HG03097 (cell line): Measurements from ENCODE around the gene KIF1A.
"Not testable (repeated sequence)": the region's sequence is repeated elsewhere in the genome, so short reads cannot be mapped to it uniquely, and the experiment has no call there.

Source experiments
- ATAC-seq: cut with Tn5 transposase; IDR thresholded peaks from one replicate; pipeline ENCODE4 v1.9.1; 2021; ENCODE audit not compliant: unreplicated experiment, low FRiP score

KIF1A gene

DNA sequence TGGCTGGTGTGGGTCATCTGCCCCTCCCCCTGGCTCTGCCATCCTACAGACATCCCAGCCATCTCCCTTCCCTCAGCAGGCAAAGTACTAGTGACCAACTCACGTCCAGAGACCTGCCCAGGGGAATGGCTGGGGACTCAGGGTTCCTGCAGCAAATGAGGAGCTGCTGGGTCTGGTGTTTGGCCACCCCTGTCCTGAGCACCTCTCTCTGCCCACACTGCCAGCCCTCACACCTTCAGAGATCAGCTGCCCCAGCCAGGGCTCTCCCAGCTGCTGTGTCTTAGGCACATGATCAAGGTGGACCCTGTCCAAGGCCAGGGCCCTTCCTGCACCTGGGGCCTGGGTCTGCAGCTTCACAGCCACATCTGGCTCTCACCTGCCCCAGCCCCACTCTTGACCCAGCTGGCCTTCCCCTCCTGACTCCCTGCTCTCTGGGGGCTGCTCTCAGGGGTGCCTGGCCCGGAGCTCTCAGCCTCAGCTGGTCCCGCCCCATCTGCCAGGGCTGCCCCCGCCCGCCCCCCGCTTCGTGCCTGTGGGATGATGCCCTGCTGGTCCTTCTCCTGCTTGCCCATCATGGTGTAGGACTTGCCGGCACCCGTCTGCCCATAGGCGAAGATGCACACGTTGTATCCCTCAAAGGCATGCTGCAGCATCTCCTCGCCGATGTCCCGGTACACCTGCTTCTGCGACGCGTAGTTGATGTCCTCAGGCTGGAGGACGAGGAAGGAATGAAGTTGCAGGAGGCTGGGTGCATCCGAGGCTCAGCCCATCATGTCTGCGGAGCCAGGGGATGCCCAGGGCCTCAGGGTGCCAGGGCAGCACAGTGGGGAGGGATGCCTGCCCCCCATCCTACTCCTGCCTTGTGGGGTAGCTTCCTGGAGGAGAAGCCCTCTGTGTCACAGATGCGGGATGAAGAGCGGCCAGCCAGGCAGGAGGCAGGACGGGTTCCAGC, 32.2 kb downstream of the KIF1A start:
- ATAC-seq: no peak

DNA sequence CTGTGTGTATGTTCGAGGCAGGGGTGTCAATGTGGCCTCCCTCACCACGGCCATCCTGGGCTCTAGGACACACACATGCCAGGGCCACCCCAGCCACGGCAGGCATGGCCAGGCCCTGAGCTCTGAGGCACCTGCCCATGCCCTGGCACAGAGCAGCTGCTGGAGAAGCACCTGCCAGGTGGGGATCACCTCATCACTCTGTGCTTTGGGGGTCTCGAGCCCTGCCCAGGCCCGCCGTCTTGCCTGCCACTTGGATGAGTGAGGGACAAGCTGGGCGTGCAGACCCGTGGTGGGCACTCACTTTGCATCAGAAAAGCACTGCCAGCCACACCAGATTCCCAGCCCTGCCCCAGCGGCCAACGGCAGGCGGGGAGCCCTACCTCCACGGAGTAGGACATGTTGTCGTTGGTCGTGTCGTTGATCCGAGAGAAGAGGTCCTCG, 33.1 kb downstream of the KIF1A start:
- ATAC-seq: no peak

DNA sequence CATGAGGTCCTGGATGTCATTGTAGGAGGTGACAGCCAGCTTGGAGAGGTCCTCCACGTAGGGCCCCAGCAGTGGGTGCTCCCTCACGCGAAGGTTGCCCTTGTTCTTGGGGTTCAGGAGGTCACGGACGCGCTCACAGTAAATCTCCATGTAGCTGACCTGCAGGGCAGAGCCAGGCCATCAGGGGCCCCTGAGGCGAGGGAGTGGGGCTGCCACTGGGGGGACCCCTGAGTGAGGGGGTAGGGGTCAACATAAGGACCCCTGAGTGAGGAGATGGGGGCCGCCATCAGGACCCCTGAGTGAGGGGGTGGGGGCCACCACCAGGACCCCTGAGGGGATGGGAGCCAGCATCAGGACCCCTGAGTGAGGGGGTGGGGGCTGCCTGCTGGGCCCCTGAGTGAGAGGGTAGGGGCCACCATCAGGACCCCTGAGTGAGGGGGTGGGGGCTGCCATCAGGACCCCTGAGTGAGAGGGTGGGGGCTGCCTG, 33.6 kb downstream of the KIF1A start:
- ATAC-seq: no peak

DNA sequence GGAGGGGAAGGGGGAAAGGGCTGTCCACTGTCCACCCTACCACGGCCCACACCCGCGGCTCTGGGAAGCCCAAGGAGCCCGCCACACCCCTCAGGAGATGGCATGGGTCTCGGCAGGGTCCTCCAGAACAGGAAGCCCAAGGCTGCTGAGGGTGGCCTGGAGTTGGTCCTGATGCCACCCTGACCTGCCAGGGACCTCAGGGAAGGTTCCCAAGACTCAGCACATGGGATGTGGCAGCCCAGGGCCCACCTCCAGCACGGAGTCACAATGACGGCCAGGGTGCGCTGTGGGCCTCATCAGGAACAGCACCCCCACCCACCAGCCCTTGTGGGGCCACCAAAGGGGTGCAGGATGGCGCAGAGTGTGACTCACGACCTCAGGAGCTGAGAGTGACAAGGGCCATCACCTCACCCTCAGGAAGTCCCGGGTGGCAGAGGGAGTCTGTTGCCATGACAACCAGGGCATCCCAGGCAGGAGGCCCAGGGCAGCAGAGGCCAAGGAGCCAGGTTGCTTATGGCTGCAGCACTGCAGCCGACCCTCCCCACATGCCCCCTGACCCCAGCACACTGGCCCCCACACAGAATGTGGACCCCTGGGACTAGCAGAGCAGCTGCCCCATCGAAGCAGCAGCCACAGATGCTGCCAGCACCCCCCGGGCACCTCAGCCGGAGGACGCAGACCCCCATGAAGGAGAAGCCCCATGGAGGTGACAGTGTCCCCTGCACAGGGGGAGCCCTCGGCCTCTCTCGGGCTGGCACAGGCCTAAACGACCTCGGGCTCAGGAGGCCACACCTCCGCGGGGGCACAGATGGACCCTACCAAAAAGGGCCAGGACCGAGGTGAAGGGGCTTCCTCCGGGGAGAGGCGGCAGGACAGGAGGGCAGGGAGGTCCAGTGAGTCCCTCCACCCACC, 34.3 kb downstream of the KIF1A start:
- no peak for ATAC-seq

DNA sequence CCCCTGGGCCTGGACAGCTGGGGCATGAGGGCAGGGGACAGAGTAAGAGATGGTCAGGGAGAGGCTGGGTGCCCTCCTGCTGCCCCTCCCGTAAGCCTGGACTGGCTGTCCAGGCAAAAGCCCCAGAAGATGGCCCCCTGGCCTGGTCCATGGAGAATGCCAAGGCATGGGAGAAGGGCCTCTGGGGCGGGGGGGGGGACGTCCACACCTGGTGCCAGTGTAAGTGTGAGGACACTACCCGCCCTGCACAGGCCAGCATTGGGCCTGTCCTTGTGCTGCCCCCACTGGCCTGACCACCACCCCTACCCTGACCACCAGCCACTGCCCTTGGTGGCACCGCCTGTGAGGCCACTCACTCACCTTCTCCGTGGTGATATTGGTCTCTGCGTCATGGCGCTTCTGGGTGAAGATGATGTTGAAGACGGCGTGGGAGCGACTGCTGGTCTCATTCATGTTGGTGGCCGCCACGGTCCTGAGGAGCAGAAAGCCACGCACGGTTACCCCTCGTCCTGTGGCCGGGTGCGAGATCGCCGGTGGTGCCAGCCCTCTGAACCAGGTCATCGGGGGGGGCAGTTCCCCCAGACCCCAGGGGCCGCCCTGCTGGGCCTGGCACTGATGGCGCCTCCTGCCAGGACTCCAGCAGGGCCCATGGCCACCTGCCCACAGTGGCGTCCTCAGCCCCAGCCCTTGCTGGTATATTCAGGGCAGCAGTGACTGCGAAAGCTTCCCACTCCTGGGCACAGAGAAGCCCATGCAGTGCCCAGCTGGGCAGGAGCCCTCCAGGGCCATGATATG, 35.2 kb downstream of the KIF1A start:
- ATAC-seq: no peak

DNA sequence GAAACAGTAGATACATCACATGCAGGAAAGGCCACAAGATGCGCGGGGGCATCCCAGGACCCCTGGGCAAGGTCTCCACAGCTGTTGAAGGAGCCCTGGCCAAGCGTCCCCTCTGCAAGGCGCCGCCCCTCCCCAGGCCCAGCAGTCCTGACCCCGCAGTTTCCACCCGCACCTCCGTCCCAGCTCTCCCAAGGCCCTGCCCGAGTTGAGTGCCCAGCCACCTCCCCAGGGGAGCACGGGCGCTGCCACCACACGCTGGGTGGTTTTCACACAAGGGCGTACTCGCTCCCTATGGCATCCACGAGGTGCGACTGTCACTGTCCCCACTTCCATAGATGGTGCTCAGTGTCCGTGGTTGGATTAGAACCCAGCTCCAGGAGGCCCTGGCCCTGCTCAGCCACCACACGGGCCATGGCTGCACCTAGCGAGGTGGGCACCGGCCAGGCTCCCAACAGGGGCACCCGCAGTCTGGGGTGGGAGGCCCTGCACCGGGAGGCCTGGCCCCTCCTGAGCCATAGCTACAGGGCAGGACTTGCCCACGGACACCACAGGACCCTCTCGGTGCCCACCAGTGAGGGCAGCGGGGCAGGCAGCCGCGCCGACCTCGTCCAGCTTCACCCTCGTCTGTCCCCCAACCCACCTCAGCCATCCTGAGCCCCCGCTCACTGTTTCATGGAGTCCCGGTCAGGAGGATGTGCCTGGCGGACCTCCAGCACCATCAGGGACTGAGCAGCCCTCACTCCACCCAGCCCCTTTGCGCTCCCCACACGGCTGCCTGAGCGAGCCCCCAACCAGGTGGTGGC, 36.0 kb downstream of the KIF1A start:
- ATAC-seq: no peak

DNA sequence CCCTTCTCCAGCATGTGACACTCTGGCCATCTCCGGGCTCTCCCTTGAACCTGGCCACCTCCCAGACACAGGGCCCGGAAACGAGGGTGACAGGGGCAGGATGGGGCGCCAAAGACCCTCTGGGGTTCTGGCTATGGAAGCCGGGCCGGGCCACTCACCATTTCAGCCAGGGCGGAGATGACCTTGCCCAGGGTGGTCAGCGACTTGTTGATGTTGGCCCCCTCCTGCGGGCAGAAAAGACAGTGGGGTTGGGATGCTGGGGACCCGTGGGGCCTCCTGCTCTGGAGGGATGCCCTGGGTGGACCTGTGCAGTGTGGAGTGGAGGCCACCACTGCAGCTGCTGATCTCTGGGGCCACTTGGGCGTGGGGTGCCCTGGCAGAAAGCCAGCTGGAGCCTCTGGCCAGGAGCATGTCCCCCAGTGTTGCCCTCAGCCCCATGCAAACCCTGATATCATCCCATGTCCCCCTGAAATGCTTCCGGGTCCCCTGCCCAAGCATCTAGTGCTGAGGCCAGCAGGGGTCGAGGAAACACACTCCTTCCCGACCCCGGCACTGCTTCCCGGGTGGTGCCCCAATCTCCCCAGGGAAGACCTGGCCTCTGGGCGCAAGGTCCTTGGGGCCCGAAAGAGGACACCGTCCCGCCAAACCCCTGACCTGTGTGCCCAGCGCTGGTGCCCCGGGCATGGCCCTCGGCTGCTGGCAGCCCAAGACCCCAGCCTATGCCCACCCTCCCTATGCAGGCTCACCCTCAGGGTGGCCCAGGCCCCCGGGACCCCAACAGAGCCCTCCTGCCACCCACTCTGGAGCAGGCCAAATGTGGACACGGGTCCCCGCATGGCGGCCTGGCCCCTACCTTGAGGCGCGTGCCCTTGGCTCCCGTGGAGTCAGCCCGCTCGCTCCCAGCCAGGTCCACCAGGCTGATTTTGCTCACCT, 36.9 kb downstream of the KIF1A start:
- ATAC-seq: no peak

DNA sequence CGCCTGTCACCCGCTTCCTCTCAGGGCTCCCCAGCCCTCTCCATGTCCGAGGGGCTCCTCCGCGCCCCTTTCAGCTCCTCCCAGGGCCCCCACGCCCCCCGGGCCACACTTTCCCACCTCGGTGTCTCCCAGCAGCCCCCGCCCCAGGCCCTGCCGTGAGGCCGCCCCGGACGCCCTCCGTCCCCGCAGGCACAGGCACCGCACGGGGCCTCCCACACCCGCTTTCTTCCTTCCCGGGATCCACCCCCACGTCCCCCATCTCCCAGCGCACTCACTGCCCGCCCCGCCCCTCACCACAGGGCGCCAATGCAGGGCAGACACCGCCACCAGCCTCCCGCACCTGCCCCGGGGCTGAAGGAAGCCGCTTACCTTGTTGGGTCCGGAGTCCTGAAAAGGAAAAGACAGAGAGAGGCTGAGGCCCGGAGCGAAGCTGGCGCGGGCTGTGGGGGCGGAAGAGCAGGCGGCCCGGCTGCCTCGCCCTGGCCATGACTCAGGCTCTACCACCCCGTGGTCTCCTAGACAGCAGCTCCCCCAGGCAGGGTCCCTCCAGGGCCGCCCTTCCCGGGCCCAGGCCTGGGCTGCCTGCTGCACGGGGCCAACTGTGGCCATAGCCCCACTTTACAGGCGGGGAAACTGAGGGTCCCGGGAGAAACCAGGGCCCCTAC, 37.7 kb downstream of the KIF1A start:
- ATAC-seq: no peak

DNA sequence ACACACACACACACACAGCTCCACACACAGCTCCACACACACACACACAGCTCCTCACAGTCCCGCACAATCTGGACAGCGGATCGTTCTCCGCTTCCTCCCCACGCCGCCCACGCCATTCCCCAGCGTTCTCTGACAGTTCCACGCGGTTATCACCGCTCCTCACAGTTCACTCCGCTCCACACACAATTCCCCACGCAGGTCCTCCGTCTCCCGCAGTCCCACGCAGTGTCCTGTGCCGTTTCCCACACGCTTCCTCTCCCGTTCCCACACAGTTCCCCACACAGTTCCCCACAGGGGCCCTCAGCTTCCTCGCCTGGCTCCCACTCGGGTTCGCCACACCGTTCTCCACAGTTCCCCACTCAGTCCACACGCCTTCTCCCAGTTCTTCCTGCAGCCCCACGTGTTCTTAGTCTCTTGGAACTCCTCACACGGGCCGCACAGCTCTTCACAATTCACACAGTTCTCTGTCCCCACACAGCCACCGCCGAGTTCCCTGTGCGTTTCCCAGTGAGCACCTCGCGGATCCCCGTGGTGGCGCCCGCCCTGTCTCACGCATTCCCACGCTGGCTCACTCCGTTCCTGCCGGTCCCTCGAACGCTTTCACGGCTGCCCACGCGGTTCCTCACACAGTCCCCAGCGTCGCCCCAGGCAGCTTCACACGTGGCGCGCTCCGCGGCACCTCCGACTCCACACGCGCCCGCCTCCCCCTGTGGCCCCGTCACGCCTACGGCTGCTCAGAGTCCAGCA, 38.4 kb downstream of the KIF1A start:
- ATAC-seq: no peak

DNA sequence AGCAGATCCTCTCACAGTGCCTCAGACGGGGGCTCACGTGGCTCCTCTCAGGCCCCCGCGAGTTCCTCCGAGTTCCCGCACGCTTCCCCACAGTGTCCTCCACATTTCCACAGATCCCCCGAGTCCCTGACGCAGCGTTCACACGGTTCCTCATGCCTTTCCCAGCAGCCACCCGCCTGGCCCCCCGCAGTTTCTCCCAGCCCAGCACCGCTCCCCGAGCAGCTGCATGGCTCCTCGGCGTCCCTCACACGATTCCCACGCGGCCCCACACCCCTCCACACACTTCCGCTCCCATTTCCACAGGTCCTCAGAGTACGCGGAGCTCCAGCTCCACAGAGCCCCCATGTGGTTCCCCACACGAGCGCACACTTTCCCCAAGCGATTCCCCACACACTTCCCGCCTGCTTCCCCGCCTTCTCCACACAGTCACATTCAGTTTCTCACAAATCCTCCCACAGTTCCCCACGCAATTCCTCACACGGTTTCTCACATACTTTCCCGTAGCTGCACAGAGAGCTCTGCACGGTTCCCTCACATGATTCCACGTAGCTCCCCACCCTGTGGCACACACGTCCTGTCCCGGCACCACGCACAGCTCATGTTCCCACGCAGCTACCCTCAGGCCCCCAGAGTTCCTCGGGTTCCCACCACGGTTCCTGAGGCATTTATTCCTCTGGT, 39.9 kb downstream of the KIF1A start:
- no peak for ATAC-seq

DNA sequence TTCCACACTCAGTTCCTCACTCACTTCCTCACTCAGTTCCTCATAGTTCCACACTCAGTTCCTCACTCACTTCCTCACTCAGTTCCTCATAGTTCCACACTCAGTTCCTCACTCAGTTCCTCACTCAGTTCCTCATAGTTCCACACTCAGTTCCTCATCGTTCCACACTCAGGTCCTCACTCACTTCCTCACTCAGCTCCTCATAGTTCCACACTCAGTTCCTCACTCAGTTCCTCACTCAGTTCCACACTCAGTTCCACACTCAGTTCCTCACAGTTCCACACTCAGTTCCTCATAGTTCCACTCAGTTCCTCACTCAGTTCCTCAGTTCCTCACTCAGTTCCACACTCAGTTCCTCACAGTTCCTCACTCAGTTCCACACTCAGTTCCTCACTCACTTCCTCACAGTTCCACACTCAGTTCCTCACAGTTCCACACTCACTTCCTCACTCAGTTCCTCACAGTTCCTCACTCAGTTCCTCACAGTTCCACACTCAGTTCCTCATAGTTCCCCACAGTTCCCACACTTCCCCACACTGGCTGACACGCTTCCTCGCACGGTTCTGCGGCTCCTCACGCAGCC, 40.7 kb downstream of the KIF1A start:
- ATAC-seq: not testable (repeated sequence)

DNA sequence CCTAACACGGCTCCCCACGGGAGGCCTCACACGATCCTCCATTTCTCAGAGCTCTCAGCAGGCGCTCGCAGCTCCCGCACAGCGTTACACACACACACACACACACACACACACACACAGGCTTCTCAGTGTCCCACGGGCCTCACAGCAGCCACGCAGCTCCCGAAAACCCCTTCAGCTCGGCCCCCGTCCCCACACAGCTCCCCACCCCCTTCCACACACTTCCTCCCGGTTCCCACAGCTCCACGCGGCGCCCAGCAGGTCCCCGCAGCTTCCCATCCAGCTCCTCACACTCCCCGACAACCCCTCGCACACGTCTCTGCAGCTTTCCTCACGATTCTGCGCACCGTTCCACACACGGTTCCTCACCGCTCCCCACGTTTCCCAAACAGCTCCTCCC, 41.6 kb downstream of the KIF1A start:
- ATAC-seq: no peak

DNA sequence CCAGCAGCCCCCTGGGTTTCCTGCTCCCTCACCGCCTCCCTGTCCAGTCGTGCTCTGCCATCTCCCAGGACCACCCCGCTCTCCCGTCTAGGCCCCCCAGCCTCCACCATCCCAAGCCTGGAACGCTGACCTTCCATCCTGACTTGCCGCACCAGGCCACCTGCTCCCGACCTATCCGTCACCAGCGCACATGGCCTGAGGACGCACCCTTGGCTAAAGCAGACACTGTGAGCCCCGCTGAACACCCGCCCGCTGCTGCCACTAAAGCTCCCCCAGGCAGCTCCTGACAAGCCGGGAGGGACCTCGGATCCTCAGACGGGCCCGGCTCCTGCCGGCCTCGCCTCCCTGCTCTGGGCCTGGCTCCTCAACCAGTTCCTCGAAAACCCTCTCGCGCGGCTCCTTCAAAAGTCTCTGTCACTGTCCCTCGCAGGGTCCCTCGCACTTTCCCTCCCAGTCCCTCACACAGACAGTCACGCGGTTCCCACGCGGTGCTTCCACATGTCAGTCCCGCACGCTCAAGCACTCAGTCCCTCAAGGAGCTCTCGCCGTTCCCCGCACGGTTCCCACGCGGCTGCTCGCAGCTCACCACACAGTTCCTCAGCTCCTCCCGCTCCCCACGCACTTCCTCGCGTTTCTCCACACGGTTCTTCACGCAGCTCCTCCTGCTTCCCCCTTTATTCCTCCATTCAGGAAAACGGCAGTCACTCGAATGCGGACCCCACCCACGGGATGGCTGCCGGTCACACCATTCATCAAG, 42.4 kb downstream of the KIF1A start:
- ATAC-seq: no peak

DNA sequence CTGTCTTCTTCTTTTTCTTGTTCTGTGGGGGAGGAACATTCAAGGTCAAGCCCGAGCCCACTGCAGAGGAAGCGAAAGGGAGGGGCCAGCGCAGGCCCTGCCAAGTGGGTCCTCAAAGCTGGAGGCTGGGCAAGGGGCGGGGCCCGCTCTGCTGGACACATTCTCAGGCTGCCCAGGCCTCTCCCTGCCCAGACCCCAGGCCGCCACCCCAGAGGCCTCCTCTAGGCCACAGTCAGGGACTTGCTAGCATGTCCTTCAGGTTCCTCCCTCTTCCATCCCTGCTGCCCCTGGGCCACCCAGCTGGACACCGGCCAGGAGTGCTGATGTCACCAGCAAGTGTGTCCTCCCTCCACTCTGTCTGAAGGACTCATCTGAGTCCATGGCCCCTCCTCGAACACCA, 44.1 kb downstream of the KIF1A start:
- no peak for ATAC-seq

DNA sequence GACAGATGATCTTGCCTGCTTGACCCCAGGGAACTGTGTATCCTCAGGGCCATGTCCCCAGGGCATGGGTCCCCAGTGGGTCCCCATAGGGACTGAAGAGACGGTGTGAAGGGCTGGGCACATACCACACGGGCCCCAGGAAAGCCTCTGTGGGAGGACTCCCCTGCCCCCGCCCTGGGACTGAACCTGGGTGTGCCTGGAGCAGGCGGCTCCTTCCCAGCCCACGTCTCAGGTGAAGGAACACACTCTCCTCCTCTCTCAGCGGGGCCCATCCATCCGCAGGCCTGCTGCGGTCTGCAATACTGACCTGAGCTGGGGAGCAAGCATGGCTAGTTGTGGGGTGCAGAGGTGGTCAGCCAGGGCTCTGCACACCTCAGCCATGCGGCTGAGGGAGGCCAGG, 45.2 kb downstream of the KIF1A start:
- no peak for ATAC-seq

DNA sequence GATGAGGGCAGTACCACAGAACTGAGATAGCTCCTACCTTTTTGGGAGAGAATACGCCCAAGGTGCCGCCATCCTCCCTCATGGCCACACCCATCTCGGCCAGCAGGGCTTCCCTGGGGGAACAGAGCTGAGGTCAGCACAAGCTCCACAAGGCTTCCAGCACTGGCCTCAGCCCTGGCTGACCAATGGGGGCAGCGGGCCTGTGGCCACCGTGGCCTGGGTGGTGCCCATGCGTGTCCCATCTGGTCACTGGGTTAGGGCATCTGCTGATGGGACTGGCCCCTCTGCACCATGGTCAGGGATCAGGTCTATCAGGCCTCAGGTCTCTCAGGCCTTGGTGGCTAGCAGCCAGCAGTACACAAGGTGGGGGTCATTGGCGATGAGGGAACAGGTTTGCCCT, 50.9 kb downstream of the KIF1A start:
- ATAC-seq: no peak
